A549 (cell line): Measurements from ENCODE around the gene LDOC1. TPM values are rescaled to one million over a fixed set of nuclear protein-coding genes. Genes with fewer than 3 reads are reported as not detected.

Source experiments
- ATAC-seq, 2 experiments: fragments of 200-7000 bp in 1 of 2; fragments of >200 bp in 1 of 2; cut with Nextera tagmentation in 1 of 2; cut with Tn5 transposase in 1 of 2; 3 replicates each; pipeline versions ENCODE4 v1.8.0 to v1.9.1; 2018 to 2020; ENCODE audit warnings: mild to moderate bottlenecking in 1 of 2, moderate library complexity in 1 of 2
- CTCF ChIA-PET: fragments of 300-600 bp; sonication (Branson Sonifier 250); formaldehyde crosslinking; extraction: SDS; loops from one replicate; lab custom pipeline; 2021; ENCODE audit warnings: antibody characterized with exemption, inconsistent platforms; lab: Yijun Ruan, JAX
- POLR2A ChIA-PET: fragments of 350-600 bp; formaldehyde crosslinking; extraction: SDS; loops from one replicate; lab custom pipeline; 2021; ENCODE audit warnings: antibody characterized with exemption, inconsistent platforms; lab: Yijun Ruan, JAX
- DNase-seq, 2 experiments: peaks; one replicate each; pipeline versions ENCODE4 v3.0.0 to v3.0.0-alpha.2; 2011 to 2016; ENCODE audit warnings: low read depth in 1 of 2, low spot score in 1 of 2
- FAIRE-seq: peaks from 2 replicates; lab custom pipeline; 2011; peaks lifted over from hg19 to GRCh38; lab: Jason Lieb, UNC
- H3K27ac ChIP-seq, 2 experiments: fragments of >200 bp; sonication (Bioruptor Twin); formaldehyde crosslinking; 3 replicates each; pipeline ENCODE4 v1.5.1; 2016 to 2017
- H3K4me1 ChIP-seq: fragments of >200 bp; sonication (Bioruptor Twin); formaldehyde crosslinking; 3 replicates; pipeline ENCODE4 v1.6.1; 2016
- H3K4me2 ChIP-seq: fragments of >200 bp; sonication (Bioruptor Twin); formaldehyde crosslinking; 3 replicates; pipeline ENCODE4 v1.6.1; 2016
- H3K4me3 ChIP-seq: fragments of >200 bp; sonication (Bioruptor Twin); formaldehyde crosslinking; 3 replicates; pipeline ENCODE4 v1.5.1; 2016
- H3K9me3 ChIP-seq: fragments of >200 bp; sonication (Bioruptor Twin); formaldehyde crosslinking; 3 replicates; pipeline ENCODE4 v1.6.1; 2016
- CBX8 ChIP-seq: fragments of 200-600 bp; sonication (generic); IDR thresholded peaks from 2 replicates; pipeline ENCODE4 v1.6.1; 2016
- FOSB ChIP-seq: fragments of 250-450 bp; sonication (Bioruptor Pico); IDR thresholded peaks from 2 replicates; pipeline ENCODE4 v1.5.0; 2020; ENCODE audit warnings: mild to moderate bottlenecking, moderate library complexity
- HOXA7 ChIP-seq: fragments of 250-450 bp; sonication (Bioruptor Pico); IDR thresholded peaks from 2 replicates; pipeline ENCODE4 v1.5.0; 2020; ENCODE audit warnings: mild to moderate bottlenecking, moderate library complexity
- KDM1A ChIP-seq: fragments of 200-600 bp; sonication (generic); IDR thresholded peaks from 2 replicates; pipeline ENCODE4 v1.6.1; 2016; ENCODE audit warnings: low read depth, mild to moderate bottlenecking
- NR3C1 ChIP-seq: fragments of >200 bp; sonication (Bioruptor Twin); formaldehyde crosslinking; IDR thresholded peaks from 3 replicates; pipeline ENCODE4 v1.6.1; 2017
- RCOR1 ChIP-seq: fragments of 150-350 bp; IDR thresholded peaks from 2 replicates; pipeline ENCODE4 v1.6.1; 2014; ENCODE audit warnings: antibody characterized with exemption, low read length, low read depth
- ZNF302 ChIP-seq: fragments of 250-450 bp; sonication (Bioruptor Pico); IDR thresholded peaks from 2 replicates; pipeline ENCODE4 v1.9.0; 2021; ENCODE audit warnings: inconsistent platforms, mild to moderate bottlenecking, moderate library complexity
- WGBS: methylation state at CpG from one replicate; pipeline ENCODE4 v1.1.6; 2017; ENCODE audit errors: missing lambda C conversion rate; 5-methylcytosine and 5-hydroxymethylcytosine counted together
- polyA plus RNA-seq, 4 experiments: library from polyadenylated mRNA; depleted of rRNA in 3 of 4; stranded (reverse); fragments of >200 nt; fragmentation: RNase III in 1 of 4; extraction: RNeasy Plus Mini Kit Qiagen cat#74134 plus additional on column Dnase treatment in 1 of 4; gene quantifications; 2 replicates in 3 of 4; 3 replicates in 1 of 4; pipeline ENCODE4 v1.2.3, GENCODE V29; 2011 to 2017
- TF ChIP-seq, protein P1 (sequence below): fragments of 250-450 bp; sonication (Bioruptor Pico); IDR thresholded peaks from 2 replicates; pipeline ENCODE4 v1.5.0; 2020; ENCODE audit warnings: low read depth, mild to moderate bottlenecking, moderate library complexity
- TF ChIP-seq, protein P2 (sequence below): fragments of 450-650 bp; IDR thresholded peaks from 2 replicates; pipeline ENCODE4 v1.6.1; 2014; ENCODE audit warnings: antibody characterized with exemption

The LDOC1 gene
- polyA plus RNA-seq, 2 of the 4 experiments (the other 2 are of a cell fraction): 13.9 to 65.0 TPM

DNA sequence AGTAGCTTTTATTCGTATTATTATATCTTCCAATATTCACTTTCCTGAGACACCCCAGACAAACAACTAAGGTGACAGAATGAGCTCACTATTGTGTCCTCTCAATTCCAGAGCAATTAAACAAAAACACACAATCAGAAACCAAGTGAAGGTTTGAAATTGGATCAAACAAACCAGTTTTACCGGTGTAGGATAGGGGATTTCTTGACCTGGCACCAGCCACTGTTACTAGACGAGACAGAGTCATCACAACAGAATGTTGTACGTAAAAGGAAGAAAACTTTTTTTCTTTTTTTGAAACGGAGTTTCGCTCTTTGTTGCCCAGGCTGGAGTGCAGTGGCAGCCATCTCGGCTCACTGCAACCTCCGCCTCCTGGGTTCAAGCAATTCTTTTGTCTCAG, 43.7 kb downstream of the LDOC1 start:
- H3K27ac ChIP-seq: no peak overlapping the region
- H3K9me3 ChIP-seq: no peaks in the 10 kb centered on the region
- H3K4me3 ChIP-seq: no peak overlapping the region
- no peak overlapping the region for H3K4me2 ChIP-seq
- 78% methylated on average over 8 of the region's 8 CpGs for WGBS
- DNase-seq: no peak
- ChIA-PET POLR2A (no interaction called here), CTCF (no interaction called here)
- no peak for FAIRE-seq
- no peaks in the 10 kb centered on the region for H3K4me1 ChIP-seq
- TF ChIP-seq FOSB: no peak
- TF ChIP-seq RCOR1: no peak
- TF ChIP-seq, all 56 proteins: peak for 0
- no peak for ATAC-seq

DNA sequence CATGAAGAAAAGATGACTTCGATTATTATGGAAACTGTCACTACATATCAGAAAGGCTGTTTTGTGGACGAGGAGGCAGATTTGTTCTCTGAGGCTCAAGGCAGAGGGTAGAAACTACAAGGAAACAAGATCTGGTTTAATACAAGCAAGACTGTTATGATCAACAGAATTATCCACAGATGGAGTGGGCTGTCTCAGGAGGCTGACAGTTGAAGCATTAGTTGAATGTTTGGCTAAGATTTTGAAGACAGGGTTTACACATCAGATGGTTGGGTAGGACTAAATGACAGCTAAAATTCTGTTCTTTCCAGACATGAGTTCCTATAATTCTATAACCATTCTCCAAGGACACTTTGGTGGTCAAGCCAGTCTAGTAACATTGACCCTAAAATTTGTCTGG, 49.8 kb downstream of the LDOC1 start:
- no peaks in the 10 kb centered on the region for H3K4me1 ChIP-seq
- WGBS: 74% methylated on average over 2 of the region's 2 CpGs
- DNase-seq: no peak
- H3K4me3 ChIP-seq: no peak overlapping the region
- no peak for FAIRE-seq
- TF ChIP-seq, protein P1, sequence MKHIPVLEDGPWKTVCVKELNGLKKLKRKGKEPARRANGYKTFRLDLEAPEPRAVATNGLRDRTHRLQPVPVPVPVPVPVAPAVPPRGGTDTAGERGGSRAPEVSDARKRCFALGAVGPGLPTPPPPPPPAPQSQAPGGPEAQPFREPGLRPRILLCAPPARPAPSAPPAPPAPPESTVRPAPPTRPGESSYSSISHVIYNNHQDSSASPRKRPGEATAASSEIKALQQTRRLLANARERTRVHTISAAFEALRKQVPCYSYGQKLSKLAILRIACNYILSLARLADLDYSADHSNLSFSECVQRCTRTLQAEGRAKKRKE (CRISPR knock-in tag): no peak
- TF ChIP-seq, protein P2, sequence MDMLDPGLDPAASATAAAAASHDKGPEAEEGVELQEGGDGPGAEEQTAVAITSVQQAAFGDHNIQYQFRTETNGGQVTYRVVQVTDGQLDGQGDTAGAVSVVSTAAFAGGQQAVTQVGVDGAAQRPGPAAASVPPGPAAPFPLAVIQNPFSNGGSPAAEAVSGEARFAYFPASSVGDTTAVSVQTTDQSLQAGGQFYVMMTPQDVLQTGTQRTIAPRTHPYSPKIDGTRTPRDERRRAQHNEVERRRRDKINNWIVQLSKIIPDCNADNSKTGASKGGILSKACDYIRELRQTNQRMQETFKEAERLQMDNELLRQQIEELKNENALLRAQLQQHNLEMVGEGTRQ: no peak
- TF ChIP-seq HOXA7 (CRISPR knock-in tag) (no peak), NR3C1 (no peak), ZNF302 (CRISPR knock-in tag) (no peak), CBX8 (no peak), KDM1A (no peak)
- no peak overlapping the region for H3K4me2 ChIP-seq
- ATAC-seq: no peak
- H3K9me3 ChIP-seq: no peaks in the 10 kb centered on the region
- ChIA-PET CTCF (no interaction called here), POLR2A (no interaction called here)
- no peak overlapping the region for H3K27ac ChIP-seq

Other genes starting within 250 kb of the LDOC1 start
- 1.8 and 2.0 TPM in 2 replicates for gene SPANXB1, start 174.5 kb downstream of the LDOC1 start, polyA plus RNA-seq (2011; rRNA removed)
- gene SPANXB1, start 174.5 kb downstream of the LDOC1 start, polyA plus RNA-seq (2017; fragmentation: RNase III; extraction: RNeasy Plus Mini Kit Qiagen cat#74134 plus additional on column Dnase treatment): 2.8 to 5.5 TPM (median 3.6 TPM) in 3 replicates
- gene SPANXC, start 65.4 kb upstream of the LDOC1 start, polyA plus RNA-seq (2011; rRNA removed): 0.39 and 0.40 TPM in 2 replicates
- gene SPANXC, start 65.4 kb upstream of the LDOC1 start, polyA plus RNA-seq (2017; fragmentation: RNase III; extraction: RNeasy Plus Mini Kit Qiagen cat#74134 plus additional on column Dnase treatment): 0.39 to 0.55 TPM in 2 of 3 replicates, not detected in the other